CD4-positive, alpha-beta T cell treated with Interleukin-4 for 1 hour (primary cell): ENCODE data around the gene STAG1.
"Not testable (repeated sequence)": the region's sequence is repeated elsewhere in the genome, so short reads cannot be mapped to it uniquely, and the experiment has no call there.

Experiments
- DNase-seq, 2 donors: peaks; one replicate each; pipeline ENCODE4 v3.0.0-alpha.2; 2020 to 2022

STAG1 gene

DNA sequence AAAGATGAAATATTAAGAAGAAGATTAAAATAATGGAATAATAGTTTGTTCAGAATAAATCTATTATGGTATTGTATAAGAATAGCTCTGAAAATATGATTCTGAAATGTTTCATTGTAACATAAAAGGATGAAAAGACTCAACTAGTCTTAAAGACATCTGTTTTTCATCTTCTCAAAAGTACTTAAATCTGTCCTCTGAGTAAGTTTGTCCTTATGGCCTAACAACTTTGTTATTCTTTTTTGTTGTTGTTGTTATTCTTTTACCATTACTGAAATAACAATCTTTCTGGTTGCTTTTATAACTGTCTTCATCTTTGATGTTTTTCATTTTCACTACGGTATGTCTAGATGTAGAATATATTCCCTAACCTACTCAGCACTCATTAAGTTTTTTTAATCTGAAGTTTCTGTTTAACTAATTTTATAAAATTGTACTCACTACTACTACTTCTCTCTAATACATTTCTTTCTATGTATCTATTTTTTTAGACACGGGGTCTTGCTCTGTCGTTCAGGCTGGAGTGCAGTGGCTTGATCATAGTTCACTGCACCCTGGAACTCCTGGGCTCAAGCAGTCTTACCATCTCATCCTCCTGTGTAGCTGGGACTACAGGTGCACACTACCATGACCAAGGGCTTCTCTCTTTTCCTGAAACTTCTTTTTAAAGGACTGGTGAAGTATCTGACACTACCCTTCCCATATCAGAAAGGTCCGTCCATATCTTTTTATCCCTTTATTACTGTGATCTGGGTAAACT lies 261.4 kb downstream of the STAG1 start:
- DNase-seq = no peak

GRCh38 chr3:136485777-136486176 lies 266.4 kb downstream of the STAG1 start:
- no peak for DNase-seq

GRCh38 chr3:136476280-136476679 lies 275.9 kb downstream of the STAG1 start:
- DNase-seq = no peak

GRCh38 chr3:136474876-136475275 lies 277.3 kb downstream of the STAG1 start:
- DNase-seq = not testable (repeated sequence)

- DNase-seq = no peak
These were observed 278.4 kb downstream of the STAG1 start for GRCh38 chr3:136473716-136474326.

GRCh38 chr3:136465296-136465695 lies 286.9 kb downstream of the STAG1 start:
- no peak for DNase-seq

- no peak for DNase-seq
These were observed 287.7 kb downstream of the STAG1 start for GRCh38 chr3:136464502-136464901.

DNA sequence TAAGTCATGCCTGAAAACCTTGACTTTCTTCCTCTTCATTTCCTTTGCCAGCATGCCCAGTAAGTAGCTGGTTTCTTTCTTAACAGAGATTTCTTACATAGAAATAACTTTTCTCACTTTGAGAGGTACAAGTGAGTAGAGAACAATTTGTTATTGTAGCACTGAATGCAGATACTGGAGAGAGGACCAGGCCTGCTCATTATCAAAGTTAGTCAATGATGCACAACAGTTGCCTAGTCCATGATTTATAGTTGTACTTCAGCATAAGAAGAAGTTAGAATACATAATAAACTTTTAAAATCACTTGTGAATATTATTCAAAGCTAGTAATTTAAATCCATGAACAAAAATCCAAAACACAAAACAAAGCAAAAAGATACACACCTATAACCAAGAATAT lies 289.0 kb downstream of the STAG1 start:
- no peak for DNase-seq

- no peak for DNase-seq
These were observed 294.4 kb downstream of the STAG1 start for GRCh38 chr3:136457793-136458192.

GRCh38 chr3:136456196-136456595 lies 296.0 kb downstream of the STAG1 start:
- no peak for DNase-seq

DNA sequence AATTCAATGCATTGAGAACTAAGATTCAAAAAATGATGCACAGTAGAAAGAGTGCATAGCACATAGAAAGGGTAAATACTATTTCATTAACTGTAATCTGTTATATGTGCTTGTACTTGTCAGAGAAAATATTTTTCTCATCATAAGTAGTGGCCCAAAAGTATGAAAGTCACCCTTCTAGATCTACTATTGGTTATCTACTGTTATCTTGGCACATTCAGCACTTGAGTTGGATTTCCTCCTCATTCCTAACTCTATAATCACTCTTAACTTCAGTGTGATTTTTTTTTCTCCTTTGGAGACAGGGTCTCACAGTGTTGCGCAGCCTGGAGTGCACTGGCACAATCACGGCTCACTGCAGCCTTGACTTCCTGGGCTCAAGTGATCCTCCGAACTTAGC lies 307.6 kb downstream of the STAG1 start:
- no peak for DNase-seq

DNA sequence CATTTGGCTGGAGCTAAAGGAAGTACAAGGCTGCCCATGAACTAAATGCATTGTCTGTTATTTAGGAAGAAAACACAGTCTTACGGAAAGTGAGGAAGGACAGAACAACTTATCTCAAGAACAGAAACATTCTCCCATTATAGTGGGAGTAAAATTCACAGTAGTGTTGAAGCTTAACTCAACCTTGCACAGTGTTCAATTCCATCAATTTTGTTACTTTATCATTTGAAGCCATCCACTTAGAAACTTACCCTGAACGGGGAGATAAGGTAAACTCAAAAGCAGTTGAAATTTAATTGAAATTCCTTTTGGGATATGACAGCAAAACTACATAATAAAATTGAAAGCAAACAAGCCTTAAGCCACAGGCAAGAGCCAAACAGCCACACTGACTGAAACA lies 315.1 kb downstream of the STAG1 start:
- DNase-seq = no peak

- no peak for DNase-seq
These were observed 317.7 kb downstream of the STAG1 start for GRCh38 chr3:136434429-136434828.

DNA sequence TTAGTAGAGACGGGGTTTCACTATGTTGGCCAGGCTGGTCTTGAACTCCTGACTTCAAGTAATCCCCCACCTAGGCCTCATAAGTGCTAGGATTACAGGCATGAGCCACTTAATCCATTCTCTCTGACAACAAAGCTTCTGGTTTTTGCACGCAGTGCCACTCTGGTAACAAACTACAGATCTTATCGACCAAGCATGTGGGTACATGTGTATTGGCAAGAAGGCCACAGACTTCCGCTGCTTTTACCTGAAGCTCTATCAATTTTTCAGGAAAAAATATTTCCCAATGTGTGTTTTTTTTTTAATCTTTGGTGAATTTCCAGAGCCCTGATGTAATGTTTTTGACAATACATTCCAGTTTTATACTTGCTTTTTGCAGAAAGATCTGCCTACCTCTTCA lies 319.5 kb downstream of the STAG1 start:
- DNase-seq = no peak

GRCh38 chr3:136428167-136428566 lies 324.0 kb downstream of the STAG1 start:
- DNase-seq = no peak

GRCh38 chr3:136427236-136427635 lies 324.9 kb downstream of the STAG1 start:
- DNase-seq = no peak

- DNase-seq = no peak
These were observed 337.7 kb downstream of the STAG1 start for GRCh38 chr3:136414476-136414875.

DNA sequence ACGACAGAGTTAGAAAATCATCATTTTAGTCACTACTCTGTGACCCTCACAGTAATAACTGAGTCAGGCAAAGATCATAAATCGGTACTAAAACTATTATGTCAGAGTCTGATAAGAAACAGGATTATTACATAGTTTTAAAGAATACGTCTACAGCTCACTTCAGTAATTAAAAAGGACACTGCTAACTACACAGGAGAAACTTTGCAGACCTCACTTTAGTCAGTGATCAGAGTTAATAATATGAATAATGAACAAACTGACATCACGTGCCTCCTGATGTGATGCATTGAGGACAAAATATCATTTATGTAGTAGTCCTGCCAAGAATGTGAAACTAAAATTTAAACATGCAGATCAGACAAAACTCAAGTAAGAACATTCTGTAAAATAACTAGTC lies 339.9 kb downstream of the STAG1 start:
- no peak for DNase-seq

- no peak for DNase-seq
These were observed 342.6 kb downstream of the STAG1 start for GRCh38 chr3:136409549-136409948.

- DNase-seq = no peak
These were observed 348.1 kb downstream of the STAG1 start for GRCh38 chr3:136404056-136404455.

GRCh38 chr3:136396916-136397315 lies 355.3 kb downstream of the STAG1 start:
- no peak for DNase-seq

- no peak for DNase-seq
These were observed 361.6 kb downstream of the STAG1 start for GRCh38 chr3:136390574-136390973.

- DNase-seq = no peak
These were observed 365.1 kb downstream of the STAG1 start for GRCh38 chr3:136387031-136387430.

GRCh38 chr3:136385457-136385856 lies 366.7 kb downstream of the STAG1 start:
- DNase-seq = no peak

- no peak for DNase-seq
These were observed 371.1 kb downstream of the STAG1 start for GRCh38 chr3:136381051-136381450.
